22Rv1 (cell line): ENCODE data around the gene C9.

Experiments used
- ZFX ChIP-seq: fragments of 450-650 bp; IDR thresholded peaks from 2 replicates; pipeline ENCODE4 v1.6.1; 2017; ENCODE audit warnings: antibody characterized with exemption, borderline replicate concordance
- TF ChIP-seq, protein P1 (sequence below): fragments of 450-650 bp; IDR thresholded peaks from 2 replicates; pipeline ENCODE4 v1.5.1; 2017; ENCODE audit warnings: mild to moderate bottlenecking

- TF ChIP-seq, protein P1, sequence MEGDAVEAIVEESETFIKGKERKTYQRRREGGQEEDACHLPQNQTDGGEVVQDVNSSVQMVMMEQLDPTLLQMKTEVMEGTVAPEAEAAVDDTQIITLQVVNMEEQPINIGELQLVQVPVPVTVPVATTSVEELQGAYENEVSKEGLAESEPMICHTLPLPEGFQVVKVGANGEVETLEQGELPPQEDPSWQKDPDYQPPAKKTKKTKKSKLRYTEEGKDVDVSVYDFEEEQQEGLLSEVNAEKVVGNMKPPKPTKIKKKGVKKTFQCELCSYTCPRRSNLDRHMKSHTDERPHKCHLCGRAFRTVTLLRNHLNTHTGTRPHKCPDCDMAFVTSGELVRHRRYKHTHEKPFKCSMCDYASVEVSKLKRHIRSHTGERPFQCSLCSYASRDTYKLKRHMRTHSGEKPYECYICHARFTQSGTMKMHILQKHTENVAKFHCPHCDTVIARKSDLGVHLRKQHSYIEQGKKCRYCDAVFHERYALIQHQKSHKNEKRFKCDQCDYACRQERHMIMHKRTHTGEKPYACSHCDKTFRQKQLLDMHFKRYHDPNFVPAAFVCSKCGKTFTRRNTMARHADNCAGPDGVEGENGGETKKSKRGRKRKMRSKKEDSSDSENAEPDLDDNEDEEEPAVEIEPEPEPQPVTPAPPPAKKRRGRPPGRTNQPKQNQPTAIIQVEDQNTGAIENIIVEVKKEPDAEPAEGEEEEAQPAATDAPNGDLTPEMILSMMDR: no peak
- TF ChIP-seq ZFX: no peak
Measured at GRCh38 chr5:39302472-39302871, 61.8 kb downstream of the C9 start.
